Left hindlimb (tissue), 1 donor: ENCODE data around the gene LRRC74A.
"Not testable (repeated sequence)": the region's sequence is repeated elsewhere in the genome, so short reads cannot be mapped to it uniquely, and the experiment has no call there.

ENCODE experiments used
- DNase-seq: peaks from one replicate; pipeline ENCODE4 v3.0.0-alpha.2; 2018

The LRRC74A gene

GRCh38 chr14:76900682-76901081 lies 74.5 kb downstream of the LRRC74A start:
- DNase-seq: no peak

DNA sequence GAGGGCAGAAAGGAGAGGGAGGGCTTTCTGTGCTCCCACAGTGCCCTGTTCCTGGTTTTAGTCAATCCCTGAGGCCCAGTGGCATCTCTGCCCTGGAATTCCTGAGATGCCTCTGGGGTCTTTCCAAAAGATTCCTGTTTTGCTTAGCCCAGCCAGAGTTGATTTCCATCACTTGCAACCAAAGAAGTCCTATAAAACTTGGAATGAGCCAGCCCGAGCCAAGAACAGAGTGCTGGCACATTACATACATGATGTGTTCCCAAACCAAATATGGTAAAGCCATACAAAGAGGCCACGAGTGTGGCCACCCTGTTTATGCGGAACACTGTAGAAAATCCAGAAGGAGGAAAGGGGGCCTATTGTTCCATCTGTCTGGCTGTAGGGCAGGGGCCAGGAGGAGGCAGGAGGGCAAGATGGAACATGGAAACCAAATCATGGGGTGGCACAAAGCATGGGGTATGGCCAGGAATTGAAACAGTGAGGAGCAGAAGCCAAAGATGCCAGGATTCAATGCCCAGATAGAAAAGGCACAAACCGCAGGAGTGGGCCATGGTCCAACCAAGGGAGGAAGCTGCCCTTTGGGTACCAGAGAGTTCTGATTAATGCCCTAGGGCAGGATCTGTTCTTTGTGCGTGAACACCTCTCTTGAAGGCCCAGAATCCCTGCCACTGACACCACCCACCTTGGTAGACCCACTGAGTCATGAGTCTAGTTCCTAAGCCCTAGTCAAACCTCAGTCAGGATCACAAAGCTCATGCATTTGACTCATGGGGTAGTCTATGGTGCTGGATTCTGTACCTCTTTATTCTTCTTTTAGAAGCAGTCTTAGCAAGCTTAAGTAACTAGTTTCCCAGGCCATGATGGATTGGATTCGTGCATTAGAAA lies 75.2 kb downstream of the LRRC74A start:
- peak; percentile 62 for DNase-seq

GRCh38 chr14:76902591-76902990 lies 76.4 kb downstream of the LRRC74A start:
- DNase-seq: no peak

GRCh38 chr14:76904100-76904739 lies 78.0 kb downstream of the LRRC74A start:
- DNase-seq: no peak

GRCh38 chr14:76904740-76905569 lies 78.7 kb downstream of the LRRC74A start:
- no peak for DNase-seq

DNA sequence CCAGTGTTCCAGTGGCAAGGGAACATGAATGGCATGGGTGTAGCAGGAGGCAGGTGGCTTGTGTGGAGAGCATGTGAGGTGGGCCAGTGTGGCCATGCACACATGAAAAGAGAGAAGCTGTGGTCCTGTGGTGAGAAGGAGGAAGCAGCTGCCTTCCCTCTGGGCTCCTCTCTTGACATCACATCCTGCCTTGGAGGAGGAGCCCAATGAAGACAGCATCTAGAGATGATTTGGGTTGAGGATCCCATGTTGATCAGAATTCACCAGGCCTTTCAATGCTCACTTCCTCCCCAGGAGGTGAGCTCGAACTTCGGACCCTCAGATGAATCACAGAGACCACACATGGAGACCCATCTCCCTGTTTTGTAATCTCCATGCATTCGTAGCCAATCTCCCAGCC lies 82.6 kb downstream of the LRRC74A start:
- no peak for DNase-seq

- DNase-seq: no peak
These were observed 83.1 kb downstream of the LRRC74A start for GRCh38 chr14:76909266-76909665.

DNA sequence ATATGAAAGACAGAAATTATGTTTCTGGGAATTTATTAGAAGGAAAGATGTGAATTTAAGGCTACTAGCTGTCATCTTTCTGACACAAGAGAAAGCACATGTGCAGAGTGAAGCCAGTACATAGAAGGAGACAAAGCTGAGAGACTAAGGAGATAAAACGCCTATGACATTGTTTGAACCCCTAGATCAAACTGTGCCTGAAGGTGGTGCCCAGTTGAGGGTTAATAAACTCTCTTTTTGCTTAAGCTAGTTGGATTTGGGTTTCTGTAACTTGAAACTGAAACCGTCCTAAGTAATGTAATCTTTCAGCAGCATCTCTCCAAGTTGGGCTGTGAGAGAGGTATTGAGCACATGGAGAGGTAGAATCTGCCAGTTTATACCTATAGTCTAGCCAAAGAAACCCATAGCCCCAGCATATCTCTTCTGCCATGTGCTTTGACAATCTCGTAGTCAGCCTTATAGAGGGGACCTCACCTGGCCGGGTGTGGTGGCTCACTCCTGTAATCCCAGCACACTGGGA lies 84.2 kb downstream of the LRRC74A start:
- DNase-seq: no peak

DNA sequence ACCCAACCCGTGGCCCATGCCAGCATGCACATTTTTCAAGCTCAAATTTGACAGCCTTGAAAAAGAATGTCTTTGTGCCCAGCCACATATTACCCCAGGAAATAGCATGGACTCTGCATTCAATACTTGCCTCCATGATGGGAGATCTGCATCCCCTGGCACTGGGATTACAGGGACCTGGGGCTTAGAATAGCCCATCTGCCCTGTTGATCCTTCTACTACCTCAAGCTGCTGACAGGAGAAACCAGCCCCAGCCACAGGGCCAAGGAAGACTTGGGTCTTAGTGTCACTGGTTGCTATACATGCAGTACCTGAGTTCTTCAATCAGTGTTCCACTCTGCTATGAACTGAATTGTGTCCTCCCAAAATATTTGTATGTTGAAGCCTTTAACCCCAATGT lies 85.3 kb downstream of the LRRC74A start:
- no peak for DNase-seq

GRCh38 chr14:76914533-76915081 lies 88.4 kb downstream of the LRRC74A start:
- DNase-seq: not testable (repeated sequence)

DNA sequence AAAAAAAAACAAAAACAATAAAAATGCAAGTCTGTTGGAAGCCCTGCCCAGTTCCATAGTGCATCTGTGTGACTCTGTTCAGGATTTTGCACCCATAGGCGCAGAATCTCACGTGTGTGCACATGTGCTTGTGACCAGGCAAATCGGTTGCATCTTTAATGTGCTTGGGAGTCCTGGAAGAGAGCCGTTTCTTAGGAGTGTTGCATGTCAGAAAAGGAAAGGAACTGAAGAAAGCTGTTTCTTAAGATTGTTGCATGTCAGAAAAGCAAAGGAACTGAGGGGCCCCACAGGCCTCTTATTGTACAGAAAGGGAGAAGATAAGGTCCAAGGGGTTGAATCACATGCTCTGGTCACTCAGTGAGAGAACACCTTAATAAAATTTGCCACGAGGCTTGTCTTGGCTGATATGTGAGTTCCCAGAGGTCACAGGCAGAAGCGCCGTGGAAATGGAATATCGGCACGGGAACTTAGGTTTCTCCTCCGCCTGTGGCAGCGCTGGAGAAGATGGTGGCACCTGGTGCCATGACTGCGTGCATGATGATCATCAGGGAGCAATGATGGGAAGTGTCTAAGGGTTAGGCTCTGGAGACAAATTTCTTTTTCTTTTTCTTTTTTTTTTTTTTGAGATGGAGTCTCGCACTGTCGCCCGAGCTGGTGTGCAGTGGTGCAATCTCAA lies 90.0 kb downstream of the LRRC74A start:
- no peak for DNase-seq

- no peak for DNase-seq
These were observed 91.0 kb downstream of the LRRC74A start for GRCh38 chr14:76917158-76917596.

- DNase-seq: peak; percentile 77
These were observed 91.6 kb downstream of the LRRC74A start for GRCh38 chr14:76917745-76918255.

DNA sequence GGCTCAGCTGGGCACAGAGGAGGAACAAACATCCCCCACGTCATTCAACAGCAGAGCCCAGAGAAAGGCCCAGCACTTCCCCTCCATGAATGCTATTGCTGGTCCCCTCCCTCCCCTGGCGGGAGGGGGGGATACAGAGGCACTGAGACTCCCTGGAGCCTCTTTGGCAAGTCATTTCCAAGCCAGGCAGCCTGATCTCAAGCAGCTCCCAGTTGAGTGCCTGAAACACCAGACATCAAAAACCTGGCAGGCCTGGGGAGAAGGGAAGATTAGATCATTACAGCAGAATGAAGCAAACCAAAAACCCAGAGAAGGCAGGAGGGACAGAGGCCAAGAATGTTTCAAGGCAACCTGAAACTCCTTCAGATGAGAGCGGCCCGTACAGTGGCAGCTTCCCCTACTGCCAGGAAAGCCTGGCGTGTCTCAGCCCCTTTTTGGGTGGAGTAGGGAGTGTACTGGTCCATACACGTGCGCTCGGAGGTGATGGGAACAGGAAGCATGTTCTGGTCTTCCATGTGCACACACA lies 92.1 kb downstream of the LRRC74A start:
- peak; percentile 85 for DNase-seq

- DNase-seq: peak; percentile 98
These were observed 92.7 kb downstream of the LRRC74A start for GRCh38 chr14:76918782-76919394.
